HEK293 (cell line): ENCODE measurements around the gene RIN1.

Experiments used
- HOXA7 ChIP-seq: sonication (generic); formaldehyde crosslinking; IDR thresholded peaks from 2 replicates; pipeline ENCODE4 v1.8.1; 2022; ENCODE audit warnings: missing genetic modification reagents, borderline replicate concordance
- HOXD13 ChIP-seq: sonication (generic); formaldehyde crosslinking; IDR thresholded peaks from 2 replicates; pipeline ENCODE4 v1.8.0; 2022; ENCODE audit warnings: missing genetic modification reagents, borderline replicate concordance
- ZFP3 ChIP-seq: fragments of 450-650 bp; formaldehyde crosslinking; IDR thresholded peaks from 2 replicates; pipeline ENCODE4 v1.5.1; 2016; ENCODE audit warnings: low read depth, missing biosample characterization, missing genetic modification characterization
- ZNF121 ChIP-seq: fragments of 450-650 bp; formaldehyde crosslinking; IDR thresholded peaks from 2 replicates; pipeline ENCODE4 v1.5.1; 2016; ENCODE audit warnings: missing biosample characterization, missing genetic modification characterization
- ZNF174 ChIP-seq: fragments of 450-650 bp; formaldehyde crosslinking; IDR thresholded peaks from 2 replicates; pipeline ENCODE4 v1.5.0; 2017; ENCODE audit warnings: missing biosample characterization, mild to moderate bottlenecking, missing genetic modification characterization
- ZNF311 ChIP-seq: fragments of 450-650 bp; formaldehyde crosslinking; IDR thresholded peaks from 2 replicates; pipeline ENCODE4 v1.5.1; 2017; ENCODE audit warnings: missing biosample characterization, missing genetic modification characterization, borderline replicate concordance
- ZNF426 ChIP-seq: fragments of 450-650 bp; formaldehyde crosslinking; IDR thresholded peaks from 2 replicates; pipeline ENCODE4 v1.5.1; 2017; ENCODE audit warnings: missing biosample characterization, missing genetic modification characterization, mild to moderate bottlenecking, inconsistent platforms, moderate library complexity
- ZNF473 ChIP-seq: fragments of 450-650 bp; formaldehyde crosslinking; IDR thresholded peaks from 2 replicates; pipeline ENCODE4 v1.5.1; 2017; ENCODE audit warnings: missing biosample characterization, missing genetic modification characterization
- ZNF670 ChIP-seq: fragments of 450-650 bp; formaldehyde crosslinking; IDR thresholded peaks from 2 replicates; pipeline ENCODE4 v1.5.1; 2016; ENCODE audit warnings: missing biosample characterization, missing genetic modification characterization, low read depth
- TF ChIP-seq, protein P1 (sequence below): fragments of 450-650 bp; formaldehyde crosslinking; IDR thresholded peaks from 2 replicates; pipeline ENCODE4 v1.5.1; 2016; ENCODE audit warnings: missing biosample characterization, missing genetic modification characterization

GRCh38 chr11:66322732-66323427, 13.4 kb downstream of the RIN1 start:
- TF ChIP-seq, protein P1, sequence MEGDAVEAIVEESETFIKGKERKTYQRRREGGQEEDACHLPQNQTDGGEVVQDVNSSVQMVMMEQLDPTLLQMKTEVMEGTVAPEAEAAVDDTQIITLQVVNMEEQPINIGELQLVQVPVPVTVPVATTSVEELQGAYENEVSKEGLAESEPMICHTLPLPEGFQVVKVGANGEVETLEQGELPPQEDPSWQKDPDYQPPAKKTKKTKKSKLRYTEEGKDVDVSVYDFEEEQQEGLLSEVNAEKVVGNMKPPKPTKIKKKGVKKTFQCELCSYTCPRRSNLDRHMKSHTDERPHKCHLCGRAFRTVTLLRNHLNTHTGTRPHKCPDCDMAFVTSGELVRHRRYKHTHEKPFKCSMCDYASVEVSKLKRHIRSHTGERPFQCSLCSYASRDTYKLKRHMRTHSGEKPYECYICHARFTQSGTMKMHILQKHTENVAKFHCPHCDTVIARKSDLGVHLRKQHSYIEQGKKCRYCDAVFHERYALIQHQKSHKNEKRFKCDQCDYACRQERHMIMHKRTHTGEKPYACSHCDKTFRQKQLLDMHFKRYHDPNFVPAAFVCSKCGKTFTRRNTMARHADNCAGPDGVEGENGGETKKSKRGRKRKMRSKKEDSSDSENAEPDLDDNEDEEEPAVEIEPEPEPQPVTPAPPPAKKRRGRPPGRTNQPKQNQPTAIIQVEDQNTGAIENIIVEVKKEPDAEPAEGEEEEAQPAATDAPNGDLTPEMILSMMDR (tag by site-specific recombination) = no peak
- TF ChIP-seq ZNF174 (tag by site-specific recombination) = no peak
- no peak for TF ChIP-seq ZFP3
- no peak for TF ChIP-seq ZNF670 (tag by site-specific recombination)
- TF ChIP-seq HOXA7 (CRISPR knock-in tag) = no peak
- no peak for TF ChIP-seq HOXD13 (CRISPR knock-in tag)
- no peak for TF ChIP-seq ZNF311 (tag by site-specific recombination)
- no peak for TF ChIP-seq ZNF426 (tag by site-specific recombination)
- no peak for TF ChIP-seq ZNF473 (tag by site-specific recombination)
- no peak for TF ChIP-seq ZNF121
